NCI-H1694 treated with DMSO at 0.1 percent for 48 hours (cell line): ENCODE data around the gene INSYN1.

Experiments used
- DNase-seq: peaks from one replicate; lab custom pipeline; 2025; lab: John Stamatoyannopoulos, UW

Gene INSYN1

GRCh38 chr15:73773428-73773827 lies 20.3 kb upstream of the INSYN1 start:
- DNase-seq = no peak

GRCh38 chr15:73771385-73772045 lies 18.4 kb upstream of the INSYN1 start:
- no peak for DNase-seq

DNA sequence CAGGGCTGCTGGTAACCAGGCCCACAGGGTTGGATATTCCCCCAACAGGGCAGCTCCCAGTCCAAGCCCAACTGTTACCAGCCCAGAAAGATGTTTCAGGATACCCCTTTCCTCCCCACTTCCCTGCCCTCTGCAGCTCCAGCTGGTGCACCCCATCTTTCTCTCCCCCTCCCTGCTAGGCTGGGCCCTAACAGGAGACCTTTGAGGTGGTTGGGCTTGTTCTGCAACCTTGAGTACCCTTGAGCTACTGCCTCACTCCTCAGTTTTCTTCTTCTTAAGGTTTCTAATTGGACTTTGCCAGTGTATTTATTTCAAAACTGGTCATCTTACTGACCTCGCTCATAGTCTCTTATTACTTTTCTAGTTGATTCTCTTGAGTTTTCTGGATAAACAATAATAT lies 16.9 kb upstream of the INSYN1 start:
- DNase-seq = no peak

- DNase-seq = no peak
Observed at GRCh38 chr15:73767806-73768501, 14.8 kb upstream of the INSYN1 start.

DNA sequence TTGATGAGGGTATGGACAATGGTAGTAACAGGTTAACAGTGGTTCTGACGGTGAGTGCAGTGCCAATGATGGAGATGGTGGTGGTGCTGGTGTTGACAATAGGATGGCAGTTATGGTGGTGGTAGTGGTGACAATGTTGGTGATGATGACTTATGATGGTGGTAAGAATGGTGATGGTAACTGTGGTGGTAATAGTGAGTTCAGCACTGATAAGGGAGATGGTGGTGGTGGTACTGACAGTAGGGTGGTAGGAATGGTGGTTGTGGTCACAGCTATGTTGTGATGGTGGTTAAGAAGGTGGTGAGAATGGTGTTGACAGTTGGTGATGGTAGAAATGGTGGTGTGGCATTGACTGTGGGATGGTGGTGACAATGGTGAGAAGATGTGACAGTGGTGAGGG lies 13.4 kb upstream of the INSYN1 start:
- no peak for DNase-seq

DNA sequence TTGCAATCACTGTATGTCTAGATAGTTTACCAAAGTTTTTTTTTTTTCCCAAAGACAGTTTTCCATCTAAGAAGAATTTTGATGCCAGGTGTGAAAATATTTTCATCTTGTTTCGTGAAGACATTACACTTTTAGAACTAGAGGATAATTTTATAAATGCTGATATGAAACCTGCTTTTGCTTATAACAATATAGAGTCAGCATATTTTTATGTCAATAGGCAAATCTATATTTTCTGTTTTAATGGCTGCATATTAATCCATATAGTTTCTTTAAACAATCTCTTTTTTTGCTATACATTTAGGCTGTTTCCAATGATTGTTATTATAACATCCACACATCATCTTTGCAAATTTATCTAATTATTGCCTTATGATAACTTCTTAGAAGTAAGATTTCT lies 12.6 kb upstream of the INSYN1 start:
- no peak for DNase-seq

- DNase-seq = no peak
Observed at GRCh38 chr15:73763931-73764330, 10.8 kb upstream of the INSYN1 start.

GRCh38 chr15:73760330-73761329 lies 7.5 kb upstream of the INSYN1 start:
- no peak for DNase-seq

DNA sequence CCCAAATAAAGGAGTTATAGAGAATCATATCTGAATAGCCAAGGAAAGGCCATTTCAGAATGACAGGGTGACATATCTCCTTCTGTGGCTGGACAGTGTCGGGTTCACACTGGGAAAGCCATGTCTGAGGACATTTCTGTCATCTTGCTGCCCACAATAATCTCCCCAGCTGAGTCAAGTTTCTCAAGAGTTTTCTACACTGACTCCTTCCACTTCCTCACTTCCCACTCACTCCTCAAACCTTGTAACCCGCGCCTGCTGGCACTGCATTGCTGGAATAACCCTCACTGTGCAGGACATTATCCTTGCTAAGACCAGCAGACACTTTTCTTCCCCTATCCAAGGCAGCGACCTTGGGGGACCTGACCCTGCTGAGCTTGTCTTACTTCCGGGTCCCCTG lies 5.3 kb upstream of the INSYN1 start:
- no peak for DNase-seq

- no peak for DNase-seq
Observed at GRCh38 chr15:73757571-73757970, 4.4 kb upstream of the INSYN1 start.

GRCh38 chr15:73756947-73757513 lies 3.9 kb upstream of the INSYN1 start:
- no peak for DNase-seq

DNA sequence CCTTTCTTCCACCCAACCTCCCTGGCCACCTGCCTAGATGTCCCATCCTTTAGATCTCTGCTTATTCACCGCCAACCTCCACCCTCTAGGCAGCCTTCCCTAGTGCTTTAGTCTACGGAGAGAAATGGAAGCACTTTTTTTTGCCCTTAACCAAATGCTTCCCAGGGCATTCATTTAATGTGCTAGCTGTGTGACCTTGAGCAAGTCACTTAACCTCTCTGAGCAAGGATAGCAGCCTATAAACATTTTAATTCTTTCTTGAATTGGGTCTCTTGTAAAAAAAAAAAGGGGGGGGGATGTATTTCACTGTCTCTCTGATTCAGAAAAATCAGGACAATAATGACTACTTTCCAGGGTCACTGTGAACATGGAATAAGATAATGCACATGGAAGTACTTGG lies 3.2 kb upstream of the INSYN1 start:
- DNase-seq = no peak

GRCh38 chr15:73755946-73756345 lies 2.8 kb upstream of the INSYN1 start:
- DNase-seq = no peak

GRCh38 chr15:73755481-73755880 lies 2.3 kb upstream of the INSYN1 start:
- DNase-seq = no peak

- DNase-seq = no peak
Observed at GRCh38 chr15:73754461-73754860, 1.3 kb upstream of the INSYN1 start.

DNA sequence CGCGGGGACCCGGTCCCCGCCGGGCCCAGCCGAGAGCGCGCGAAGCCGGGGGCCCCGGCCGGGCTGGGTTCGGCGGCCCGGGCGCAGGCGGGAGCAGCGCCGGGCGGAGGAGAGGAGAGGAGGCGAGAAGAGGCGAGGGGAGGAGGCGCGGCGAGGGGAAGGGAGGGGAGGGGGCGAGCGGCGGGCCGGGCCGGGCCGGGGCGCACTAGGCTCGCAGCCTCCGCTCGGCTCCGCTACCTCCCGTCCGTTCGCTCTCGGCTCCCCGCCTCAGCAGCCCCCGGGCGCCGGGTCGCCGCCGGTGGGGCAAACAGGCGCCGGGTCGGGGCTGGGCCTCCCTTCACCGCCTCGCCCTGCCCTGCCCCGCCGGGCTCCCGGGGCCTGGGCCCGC lies 351 bp downstream of the INSYN1 start:
- DNase-seq = no peak

- DNase-seq = no peak
Observed at GRCh38 chr15:73751899-73752805, 999 bp downstream of the INSYN1 start.

- DNase-seq = peak; percentile 26
Observed at GRCh38 chr15:73751511-73751898, 1.6 kb downstream of the INSYN1 start.

- no peak for DNase-seq
Observed at GRCh38 chr15:73750951-73751350, 2.2 kb downstream of the INSYN1 start.

DNA sequence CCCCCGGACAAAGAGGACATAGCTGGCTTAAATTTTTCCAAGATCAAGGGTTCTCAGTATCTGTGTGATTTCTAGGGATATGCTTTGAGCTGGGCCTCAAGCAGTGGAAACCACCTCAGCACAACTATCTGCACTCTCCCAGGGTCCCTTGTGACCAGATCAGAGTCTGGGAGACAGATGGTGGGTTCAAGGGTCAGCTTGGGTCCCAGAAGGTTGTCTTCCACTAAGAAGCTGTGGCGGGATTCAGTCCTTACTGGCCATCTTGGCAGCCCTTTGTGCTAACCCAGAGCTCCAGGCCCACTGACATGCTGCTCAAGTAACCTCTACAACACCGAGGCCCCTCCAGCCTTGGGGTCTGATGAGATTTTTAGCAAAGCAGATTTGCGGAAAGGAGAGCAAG lies 2.7 kb downstream of the INSYN1 start:
- DNase-seq = no peak

DNA sequence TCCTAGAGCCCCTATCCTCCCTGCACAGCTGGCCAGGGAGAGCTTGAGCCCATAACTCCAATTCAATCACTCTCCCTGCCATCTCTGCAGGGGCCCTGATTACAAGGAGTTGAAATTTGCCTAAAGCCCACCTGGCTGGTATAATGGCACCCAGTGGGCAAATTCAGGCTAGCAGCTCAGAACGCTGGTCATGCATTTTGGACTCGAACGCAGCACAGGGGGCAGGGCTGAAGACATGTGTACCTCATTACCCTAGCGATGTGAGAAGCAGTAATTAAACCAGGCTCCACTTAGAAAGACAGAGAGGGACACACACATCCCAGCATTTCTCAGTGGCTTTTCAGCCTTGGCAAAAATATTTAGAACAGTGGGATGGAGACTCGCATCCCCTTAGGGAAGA lies 3.2 kb downstream of the INSYN1 start:
- no peak for DNase-seq
